Measurements from ENCODE around the gene SEMA5A.

The SEMA5A gene

DNA sequence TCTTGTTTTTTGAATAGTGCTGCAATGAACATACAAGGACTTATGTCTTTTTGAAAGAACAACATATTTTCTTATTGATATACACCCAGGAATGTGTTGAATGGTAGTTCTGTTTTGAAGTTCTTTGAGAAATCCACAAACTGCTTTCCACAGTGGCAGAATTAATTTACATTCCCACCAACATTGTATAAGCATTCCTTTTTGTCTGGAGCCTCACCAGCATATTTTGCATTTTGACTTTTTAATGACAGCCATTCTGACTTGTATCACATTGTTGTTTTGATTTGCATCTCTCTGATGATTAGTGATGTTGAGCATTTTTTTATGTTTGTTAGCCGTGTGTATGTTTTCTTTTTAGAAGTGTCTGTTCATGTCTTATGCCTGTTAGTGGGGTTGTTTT is 524.9 kb downstream of the SEMA5A start:
- POLR2A ChIA-PET = no interaction called here
- TF ChIP-seq, protein P1, sequence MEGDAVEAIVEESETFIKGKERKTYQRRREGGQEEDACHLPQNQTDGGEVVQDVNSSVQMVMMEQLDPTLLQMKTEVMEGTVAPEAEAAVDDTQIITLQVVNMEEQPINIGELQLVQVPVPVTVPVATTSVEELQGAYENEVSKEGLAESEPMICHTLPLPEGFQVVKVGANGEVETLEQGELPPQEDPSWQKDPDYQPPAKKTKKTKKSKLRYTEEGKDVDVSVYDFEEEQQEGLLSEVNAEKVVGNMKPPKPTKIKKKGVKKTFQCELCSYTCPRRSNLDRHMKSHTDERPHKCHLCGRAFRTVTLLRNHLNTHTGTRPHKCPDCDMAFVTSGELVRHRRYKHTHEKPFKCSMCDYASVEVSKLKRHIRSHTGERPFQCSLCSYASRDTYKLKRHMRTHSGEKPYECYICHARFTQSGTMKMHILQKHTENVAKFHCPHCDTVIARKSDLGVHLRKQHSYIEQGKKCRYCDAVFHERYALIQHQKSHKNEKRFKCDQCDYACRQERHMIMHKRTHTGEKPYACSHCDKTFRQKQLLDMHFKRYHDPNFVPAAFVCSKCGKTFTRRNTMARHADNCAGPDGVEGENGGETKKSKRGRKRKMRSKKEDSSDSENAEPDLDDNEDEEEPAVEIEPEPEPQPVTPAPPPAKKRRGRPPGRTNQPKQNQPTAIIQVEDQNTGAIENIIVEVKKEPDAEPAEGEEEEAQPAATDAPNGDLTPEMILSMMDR (IDR thresholded peaks at IDR 0.05; ENCODE audit: control extremely low read depth, extremely low read depth, low read depth, missing control alignments) = no peak
- DNase-seq (ENCODE audit: extremely low spot score) = no peak
- CTCF ChIA-PET = no interaction called here

DNA sequence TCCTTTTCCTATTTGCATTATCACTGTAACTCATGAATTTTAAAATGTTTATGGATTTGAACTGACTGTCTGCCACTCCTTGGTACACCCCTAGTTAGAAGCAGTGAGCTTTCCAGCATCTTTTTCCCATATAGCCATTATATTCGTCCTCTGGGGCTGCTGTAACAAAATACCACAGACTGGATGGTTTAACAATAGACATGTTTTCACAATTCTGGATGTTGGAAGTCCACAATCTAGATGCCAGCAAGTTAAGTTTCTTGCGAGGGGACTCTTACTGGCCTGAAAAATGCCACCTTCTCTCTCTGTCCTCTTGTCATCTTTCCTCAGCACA is 530.0 kb downstream of the SEMA5A start:
- TF ChIP-seq, protein P1 (IDR thresholded peaks at IDR 0.05; ENCODE audit: control extremely low read depth, extremely low read depth, low read depth, missing control alignments) = no peak
- no peak for DNase-seq (ENCODE audit: extremely low spot score)
- POLR2A ChIA-PET = no interaction called here
- CTCF ChIA-PET = no interaction called here

DNA sequence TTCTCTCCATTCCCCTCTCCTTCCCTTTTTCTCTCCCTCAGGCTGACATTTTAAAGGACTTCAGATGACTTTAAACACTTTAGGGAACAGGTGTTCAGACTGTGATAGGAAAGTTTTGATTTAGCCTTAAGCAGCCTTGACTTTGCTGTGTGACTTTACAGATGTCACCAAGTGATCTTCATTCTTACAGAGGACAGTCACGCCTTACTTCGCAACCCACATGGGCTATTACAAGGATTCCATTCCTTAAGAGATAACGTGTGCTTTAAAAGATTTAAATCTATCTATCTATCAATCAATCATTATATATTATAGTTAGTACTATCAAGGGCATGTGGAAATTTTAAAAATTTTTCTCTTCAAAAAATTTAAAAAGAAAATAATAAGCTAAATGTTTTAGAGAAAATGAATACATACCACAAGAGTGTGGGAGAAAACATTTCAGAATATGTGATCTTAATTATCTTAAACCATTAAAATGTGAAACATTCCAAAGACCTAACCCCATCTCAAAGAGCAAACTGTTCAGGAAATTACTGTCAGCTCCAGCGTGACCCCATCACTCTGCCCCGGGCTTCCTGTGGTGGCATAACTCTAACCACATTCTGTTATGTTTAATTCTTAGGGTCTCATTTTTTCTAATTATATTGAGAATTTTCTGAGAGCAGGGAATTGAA is 530.5 kb downstream of the SEMA5A start:
- POLR2A ChIA-PET = no interaction called here
- CTCF ChIA-PET = no interaction called here
- TF ChIP-seq, protein P1 (IDR thresholded peaks at IDR 0.05; ENCODE audit: control extremely low read depth, extremely low read depth, low read depth, missing control alignments) = no peak
- no peak for DNase-seq (ENCODE audit: extremely low spot score)

DNA sequence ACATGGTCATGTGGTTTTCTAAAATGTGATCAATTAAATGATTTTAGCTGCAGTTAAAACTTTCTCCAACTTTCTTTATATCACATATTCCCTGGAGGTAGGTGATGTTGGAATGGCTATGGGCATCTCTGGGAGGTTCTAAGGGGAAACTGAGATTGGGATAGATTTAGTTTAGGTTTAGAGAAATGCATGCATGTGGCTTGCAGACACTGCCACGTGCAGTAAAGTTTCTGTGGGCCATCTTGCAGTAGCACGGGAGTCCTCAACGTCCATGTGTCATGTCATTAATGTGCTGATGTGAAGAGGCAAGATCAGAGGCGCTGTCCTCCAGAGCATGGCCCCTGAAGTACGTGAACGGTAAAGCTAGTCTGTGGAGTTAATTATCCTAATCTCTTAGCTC is 532.7 kb downstream of the SEMA5A start:
- TF ChIP-seq, protein P1 (IDR thresholded peaks at IDR 0.05; ENCODE audit: control extremely low read depth, extremely low read depth, low read depth, missing control alignments) = no peak
- CTCF ChIA-PET = interaction anchor here (1.4 kb wide), 1 partner anchor 33 kb away, joined by 3 read pairs; no protein-coding TSS in a partner anchor
- no peak for DNase-seq (ENCODE audit: extremely low spot score)
- POLR2A ChIA-PET = no interaction called here

DNA sequence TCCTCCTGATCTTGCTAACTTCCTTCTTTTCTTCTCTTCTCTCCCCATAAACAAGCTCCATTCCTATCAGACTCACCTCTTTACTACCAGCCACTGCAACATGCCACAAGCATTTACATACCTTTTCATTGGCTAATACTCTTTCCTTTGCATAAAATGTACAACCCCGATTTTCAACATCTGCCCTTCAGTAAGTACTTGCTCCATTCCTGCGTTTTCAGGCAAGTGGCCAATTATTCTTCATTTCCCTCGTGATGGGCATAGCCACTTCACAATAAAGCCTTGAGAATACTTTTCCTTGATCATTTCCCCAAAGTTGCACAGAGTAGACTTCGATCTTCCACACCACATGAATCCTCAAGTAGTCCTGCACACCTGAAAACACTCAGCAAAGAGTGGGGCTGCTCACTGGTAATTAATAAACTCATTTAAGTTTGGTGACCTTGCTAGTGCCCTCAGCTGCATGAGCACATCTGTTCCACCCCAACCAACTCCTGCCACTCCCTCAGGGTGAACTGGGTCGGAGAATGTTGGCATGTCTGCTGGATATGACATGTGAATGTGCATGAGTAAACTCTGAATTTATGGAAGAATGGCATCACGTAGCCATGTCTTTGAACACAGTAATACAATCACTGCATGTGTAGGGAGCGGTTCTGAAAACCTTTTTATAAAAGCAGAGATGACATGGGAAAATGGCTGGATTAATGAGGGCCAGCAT is 535.8 kb downstream of the SEMA5A start:
- ChIA-PET CTCF (no interaction called here), POLR2A (no interaction called here)
- TF ChIP-seq, protein P1 (IDR thresholded peaks at IDR 0.05; ENCODE audit: control extremely low read depth, extremely low read depth, low read depth, missing control alignments) = no peak
- DNase-seq (ENCODE audit: extremely low spot score) = no peak

DNA sequence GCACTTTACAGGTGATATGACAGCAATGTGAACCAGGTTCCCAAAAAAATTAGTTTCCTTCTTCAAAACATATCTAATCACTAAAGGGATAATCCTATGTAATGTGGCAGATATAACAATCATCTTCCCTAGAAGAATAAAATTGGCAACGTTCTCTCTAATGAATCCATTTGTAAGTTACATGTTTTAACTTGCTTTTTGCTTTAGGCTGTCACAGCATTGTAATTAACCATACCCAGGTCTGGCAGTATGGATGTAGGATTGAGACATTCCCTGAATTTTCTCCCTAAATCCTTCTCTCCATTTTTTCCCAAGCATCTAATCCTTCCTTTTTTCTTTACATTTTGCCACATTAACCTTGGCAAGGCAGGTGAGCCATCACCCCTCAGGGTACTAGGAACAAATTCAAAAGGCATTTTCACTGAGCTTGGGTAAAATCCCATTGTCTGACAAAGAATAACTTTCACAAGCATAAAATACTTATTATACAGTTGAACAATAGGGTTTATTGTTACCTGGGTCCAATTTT is 548.3 kb downstream of the SEMA5A start:
- CTCF ChIA-PET = no interaction called here
- POLR2A ChIA-PET = no interaction called here
- TF ChIP-seq, protein P1 (IDR thresholded peaks at IDR 0.05; ENCODE audit: control extremely low read depth, extremely low read depth, low read depth, missing control alignments) = no peak
- no peak for DNase-seq (ENCODE audit: extremely low spot score)
